Muscle layer of duodenum (tissue), 2 donors: ENCODE results near the gene ALKBH6.

Experiments
- H3K27ac ChIP-seq: one replicate; pipeline ENCODE4 v1.7.0; 2013; ENCODE audit warnings: mild to moderate bottlenecking, low read length
- H3K27me3 ChIP-seq: one replicate; pipeline ENCODE4 v1.7.0; 2013; ENCODE audit warnings: low read depth, mild to moderate bottlenecking, control low read depth, low read length
- H3K36me3 ChIP-seq, 2 donors: one replicate each; pipeline ENCODE4 v1.7.0; 2013; ENCODE audit warnings: low read length in 2 of 2, control low read depth in 1 of 2, mild to moderate bottlenecking in 1 of 2; ENCODE audit not compliant: insufficient read depth in 2 of 2, control insufficient read depth in 1 of 2
- H3K4me1 ChIP-seq, 2 donors: one replicate each; pipeline ENCODE4 v1.7.0; 2013; ENCODE audit warnings: low read length in 2 of 2, mild to moderate bottlenecking in 2 of 2, control low read depth in 1 of 2, moderate library complexity in 1 of 2; ENCODE audit not compliant: insufficient read depth in 2 of 2, control insufficient read depth in 1 of 2
- H3K4me3 ChIP-seq, 2 donors: one replicate each; pipeline ENCODE4 v1.7.0; 2013; ENCODE audit warnings: low read length in 2 of 2, low read depth in 1 of 2, mild to moderate bottlenecking in 1 of 2
- H3K9me3 ChIP-seq, 2 donors: one replicate each; pipeline ENCODE4 v1.7.0; 2013; ENCODE audit warnings: low read length in 2 of 2, control low read depth in 1 of 2, mild to moderate bottlenecking in 1 of 2; ENCODE audit not compliant: control insufficient read depth in 1 of 2
- donor health status: healthy.

Gene ALKBH6

DNA sequence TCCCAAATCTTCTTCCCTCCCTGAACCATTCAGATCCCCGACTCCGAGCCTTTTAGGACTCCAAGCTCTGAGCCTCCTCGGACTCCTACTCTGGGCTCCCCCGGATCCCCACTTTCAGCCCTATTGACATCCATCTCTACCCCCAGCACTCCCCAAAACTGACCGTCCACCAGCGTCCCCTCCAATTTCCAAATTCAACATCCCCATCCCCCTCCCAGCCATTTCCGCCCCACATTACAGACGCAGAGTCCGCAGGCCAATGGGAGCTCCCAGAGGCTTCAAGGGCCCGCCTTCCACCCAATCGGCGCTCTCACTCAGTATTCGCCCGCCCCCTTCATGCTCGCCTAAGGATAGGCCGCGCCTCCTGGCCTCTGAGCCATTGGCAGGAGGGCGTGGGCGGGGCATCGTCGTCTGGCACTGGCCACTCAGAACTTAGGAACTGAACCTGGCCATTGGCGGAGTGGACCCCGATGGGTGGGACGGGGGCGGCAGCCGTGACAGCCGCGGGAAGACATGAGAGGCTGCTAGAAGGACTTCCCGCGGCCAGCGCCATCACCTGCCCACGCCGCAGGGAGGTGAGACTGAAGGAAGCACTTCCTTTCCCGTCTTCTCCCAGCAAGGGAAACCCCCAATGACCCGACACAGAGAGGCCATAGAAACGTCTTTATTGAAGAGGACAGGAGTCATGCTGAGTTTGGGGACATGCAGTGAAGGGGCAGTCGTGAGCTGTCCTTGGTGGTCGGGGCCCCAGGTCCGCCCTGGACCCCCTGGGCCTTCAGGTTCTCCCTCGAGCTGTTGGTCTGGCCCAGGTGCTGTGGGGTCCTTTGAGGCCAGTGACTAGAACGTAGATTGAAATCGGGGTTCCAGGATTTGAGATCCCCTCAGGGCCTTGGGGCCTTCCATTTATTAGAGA is at the start of gene ALKBH6:
ALKBH6 (minus strand) TSS at position 202 of the 913 bp plus-strand sequence. CDS start 816 bp downstream, outside the sequence.
- H3K27me3 ChIP-seq: no peaks in the 10 kb centered on the region
- H3K9me3 ChIP-seq: no peaks in the 10 kb centered on the region
- H3K4me1 ChIP-seq: peaks cover 3 to 18% of the 10 kb centered on the region in 2 donors
- H3K27ac ChIP-seq: peak within 1 kb of the TSS; percentile 94
- peak within 1 kb of the TSS; percentile 82 to 87 for H3K4me3 ChIP-seq
- peaks cover 4 to 27% of the 10 kb centered on the region in 2 donors for H3K36me3 ChIP-seq

DNA sequence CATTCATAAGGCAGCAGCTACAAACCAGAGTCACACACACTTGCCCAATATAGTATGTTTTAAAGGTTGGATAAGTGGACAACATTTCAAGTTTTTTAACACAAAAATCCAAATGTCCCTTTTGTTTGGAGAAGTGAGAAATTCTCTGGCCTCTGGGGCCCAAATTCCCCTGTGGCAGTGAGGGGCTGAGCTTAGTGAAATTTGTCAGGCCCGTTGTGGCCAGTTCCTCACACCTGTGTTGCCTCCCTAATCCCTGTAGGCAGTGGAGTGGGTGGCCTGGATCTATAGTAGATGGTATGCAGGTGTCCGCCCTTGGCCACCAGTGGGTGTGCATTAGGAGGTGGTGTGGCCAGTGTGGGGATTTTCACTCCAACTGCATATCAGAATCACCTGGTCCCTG is 47.4 kb upstream of the ALKBH6 start:
- H3K36me3 ChIP-seq: no peaks in the 10 kb centered on the region
- no peak overlapping the region for H3K27ac ChIP-seq
- no peaks in the 10 kb centered on the region for H3K27me3 ChIP-seq
- H3K4me1 ChIP-seq: no peaks in the 10 kb centered on the region
- H3K9me3 ChIP-seq: no peaks in the 10 kb centered on the region
- H3K4me3 ChIP-seq: no peak overlapping the region

DNA sequence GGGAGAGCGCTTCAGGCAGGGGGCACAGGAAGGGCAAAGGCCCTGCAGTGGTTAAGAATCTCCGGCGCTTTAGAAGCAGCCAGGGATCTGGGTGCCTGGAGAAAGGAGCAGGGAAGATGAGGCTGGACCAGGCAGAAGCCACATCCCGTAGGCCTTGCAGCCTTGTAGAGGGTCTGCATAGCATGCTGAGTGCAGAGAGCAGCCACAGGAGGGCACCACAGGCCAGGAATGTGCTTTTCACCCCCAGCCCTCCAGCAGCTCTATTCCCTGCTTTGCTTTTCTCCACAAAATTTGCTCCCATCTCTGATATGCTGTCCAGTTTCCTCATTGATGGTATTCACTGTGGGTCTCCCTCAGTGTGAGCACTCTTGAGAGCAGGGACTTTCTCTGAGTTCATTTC is 46.4 kb upstream of the ALKBH6 start:
- Histone ChIP-seq H3K4me1 (peaks cover 0 to 1% of the 10 kb centered on the region in 2 donors), H3K9me3 (no peaks in the 10 kb centered on the region), H3K27me3 (no peaks in the 10 kb centered on the region), H3K4me3 (no peak overlapping the region), H3K27ac (no peak overlapping the region), H3K36me3 (no peaks in the 10 kb centered on the region)

DNA sequence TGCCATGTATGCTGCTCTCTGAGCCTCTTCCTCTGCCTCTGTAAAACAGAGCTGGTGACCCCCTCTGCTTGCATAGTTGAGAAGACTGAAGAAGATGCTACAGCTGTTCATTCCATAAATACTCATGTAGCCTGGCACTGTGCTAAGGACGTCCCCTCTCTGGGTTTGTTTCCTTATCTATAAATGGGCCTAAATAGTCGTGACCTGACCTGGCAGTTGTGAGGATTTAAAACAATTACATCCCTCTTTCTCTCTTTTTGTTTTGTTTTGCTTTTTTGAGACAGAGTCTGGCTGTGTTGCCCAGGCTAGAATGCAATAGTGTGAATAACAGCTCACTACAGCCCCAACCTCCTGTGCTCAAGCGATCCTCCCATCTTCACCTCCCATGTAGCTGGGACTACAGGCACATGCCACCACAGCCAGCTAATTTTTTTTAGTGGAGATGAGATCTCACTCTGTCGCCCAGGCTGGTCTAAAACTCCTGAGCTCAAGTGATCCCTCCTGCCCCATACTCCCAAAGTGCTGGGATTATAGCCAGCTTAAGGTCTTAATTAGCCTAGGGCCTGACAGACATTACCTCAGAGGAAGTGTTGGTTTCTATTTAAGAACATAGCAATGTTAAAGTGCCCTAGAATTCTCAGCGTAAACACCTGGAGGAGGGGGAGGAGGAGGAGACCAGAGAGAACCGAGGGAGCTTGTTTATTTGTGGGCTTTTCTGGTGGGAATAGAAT is 45.3 kb upstream of the ALKBH6 start:
- Histone ChIP-seq H3K27me3 (no peaks in the 10 kb centered on the region), H3K4me3 (no peak overlapping the region), H3K9me3 (no peaks in the 10 kb centered on the region), H3K27ac (no peak overlapping the region), H3K4me1 (peaks cover 0 to 6% of the 10 kb centered on the region in 2 donors), H3K36me3 (no peaks in the 10 kb centered on the region)

DNA sequence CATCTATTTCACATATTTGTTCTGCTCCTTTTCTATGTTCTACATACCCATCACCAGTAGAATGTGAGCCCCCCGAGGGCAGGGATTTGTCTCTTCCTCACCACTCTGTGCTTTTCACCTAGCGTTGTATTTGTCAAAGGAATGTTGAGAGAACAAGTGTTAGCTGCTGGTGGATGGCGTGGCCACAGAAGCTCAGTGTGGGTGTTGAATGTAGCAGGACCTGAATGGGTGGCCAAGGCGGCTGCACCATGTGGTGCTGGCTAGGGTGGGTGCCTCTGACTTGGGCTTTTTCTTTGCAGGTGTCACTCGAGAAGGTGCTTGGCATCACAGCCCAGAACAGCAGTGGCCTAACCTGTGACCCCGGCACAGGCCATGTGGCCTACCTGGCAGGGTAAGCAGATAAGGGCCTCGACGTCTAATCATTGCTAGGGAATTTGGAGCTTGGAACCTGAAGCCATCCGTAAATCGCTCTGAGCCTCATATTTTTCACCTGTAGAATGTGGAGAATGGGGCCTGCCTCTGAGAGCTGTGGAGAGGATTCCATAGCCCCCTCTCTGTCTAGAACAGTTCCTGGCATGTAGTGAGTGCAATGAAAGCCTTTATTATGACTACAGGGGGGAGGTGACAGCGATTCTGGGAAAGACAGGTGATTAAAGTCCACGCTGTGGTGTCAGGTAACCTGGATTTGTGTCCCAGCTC is 44.6 kb upstream of the ALKBH6 start:
- H3K27ac ChIP-seq: no peak overlapping the region
- H3K27me3 ChIP-seq: no peaks in the 10 kb centered on the region
- peaks cover 0 to 5% of the 10 kb centered on the region in 2 donors for H3K36me3 ChIP-seq
- H3K9me3 ChIP-seq: no peaks in the 10 kb centered on the region
- no peak overlapping the region for H3K4me3 ChIP-seq
- H3K4me1 ChIP-seq: peaks cover 0 to 6% of the 10 kb centered on the region in 2 donors

DNA sequence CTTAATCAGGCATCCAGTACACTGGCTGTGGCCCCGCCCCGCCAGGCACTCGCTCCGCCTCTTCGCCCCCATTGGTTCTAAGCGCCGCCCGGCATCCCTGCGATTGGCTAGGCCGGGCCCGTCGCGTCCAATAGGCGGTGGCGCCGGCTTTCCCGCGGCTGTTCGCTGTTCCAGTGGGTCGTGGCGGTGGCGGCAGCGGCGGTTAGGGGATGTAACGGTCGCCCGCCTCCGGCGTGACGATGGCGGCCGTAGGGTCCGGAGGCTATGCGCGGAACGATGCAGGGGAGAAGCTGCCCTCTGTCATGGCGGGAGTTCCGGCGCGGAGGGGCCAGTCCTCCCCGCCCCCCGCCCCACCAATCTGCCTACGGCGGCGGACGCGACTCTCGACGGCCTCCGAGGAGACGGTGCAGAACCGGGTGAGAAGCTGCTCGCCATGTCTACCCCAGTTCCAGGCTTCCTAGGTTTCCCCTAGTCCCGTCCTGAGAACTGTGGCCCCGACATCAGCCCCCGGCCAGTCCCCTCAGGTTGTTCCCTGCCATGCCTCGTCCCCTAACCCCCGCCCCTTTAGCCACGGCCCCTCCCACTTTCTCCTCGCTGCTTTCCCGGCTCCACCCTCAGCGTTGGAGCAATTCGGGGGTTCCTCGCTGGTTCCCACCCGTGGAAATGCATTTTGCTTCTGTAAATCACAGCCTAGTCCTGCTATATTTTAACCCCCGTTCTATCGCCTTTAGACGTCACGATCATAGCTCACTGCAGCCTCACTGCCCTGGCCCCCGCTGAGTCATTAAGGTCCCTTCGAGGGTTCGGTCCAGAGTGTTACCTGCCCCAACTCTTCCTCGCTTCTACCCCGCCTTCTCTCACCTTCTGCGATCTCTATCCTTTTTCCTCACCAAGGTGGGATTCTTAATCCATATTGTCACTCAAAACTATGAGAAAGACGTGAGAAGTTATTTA is 41.0 kb upstream of the ALKBH6 start, which contains the start of gene WDR62:
WDR62 (plus strand) TSS at position 165 of the 954 bp plus-strand sequence; CDS start at position 240, 75 bp downstream.
- Histone ChIP-seq H3K9me3 (no peaks in the 10 kb centered on the region), H3K4me3 (peak within 1 kb of the TSS; percentile 86 to 96), H3K27me3 (no peaks in the 10 kb centered on the region), H3K4me1 (peaks cover 0 to 12% of the 10 kb centered on the region in 2 donors), H3K36me3 (peaks cover 0 to 7% of the 10 kb centered on the region in 2 donors), H3K27ac (peak within 1 kb of the TSS; percentile 94)

DNA sequence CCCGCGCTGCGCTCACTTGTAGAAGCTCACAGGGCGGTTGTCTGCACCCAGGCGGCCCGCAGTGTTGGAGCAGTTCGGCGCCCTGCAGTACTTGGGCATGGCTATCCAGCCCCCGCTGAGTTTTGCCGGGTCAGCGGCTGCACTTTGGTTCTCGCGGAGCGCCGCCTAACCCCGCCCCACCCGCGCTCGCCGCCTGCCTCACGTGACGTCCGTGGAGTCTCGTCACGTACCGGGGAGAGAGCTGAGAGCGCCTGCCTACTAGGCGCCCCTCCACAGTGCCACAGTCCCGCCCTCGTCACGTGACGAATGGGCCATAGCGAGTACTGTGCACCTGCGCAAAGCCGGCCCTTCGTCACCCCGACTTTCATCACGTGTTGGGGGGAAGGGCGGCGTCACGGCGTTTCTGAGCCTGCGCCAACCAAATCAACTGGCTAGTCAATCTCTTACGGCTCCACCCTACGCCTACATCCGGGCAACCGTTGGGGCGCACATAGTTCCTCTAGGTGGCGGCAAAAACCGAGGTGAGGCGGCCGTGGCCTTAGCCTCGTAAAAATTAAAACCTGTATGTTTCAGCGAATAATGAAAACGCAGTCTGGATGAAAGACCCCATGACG is 40.2 kb upstream of the ALKBH6 start, which contains the start of gene THAP8:
THAP8 (minus strand) TSS at position 167 of the 614 bp plus-strand sequence; CDS start at position 99, 68 bp downstream.
- Histone ChIP-seq H3K27me3 (no peaks in the 10 kb centered on the region), H3K4me3 (peak within 1 kb of the TSS; percentile 86 to 96), H3K9me3 (no peaks in the 10 kb centered on the region), H3K27ac (peak within 1 kb of the TSS; percentile 94), H3K4me1 (peaks cover 0 to 12% of the 10 kb centered on the region in 2 donors), H3K36me3 (peaks cover 0 to 7% of the 10 kb centered on the region in 2 donors)

DNA sequence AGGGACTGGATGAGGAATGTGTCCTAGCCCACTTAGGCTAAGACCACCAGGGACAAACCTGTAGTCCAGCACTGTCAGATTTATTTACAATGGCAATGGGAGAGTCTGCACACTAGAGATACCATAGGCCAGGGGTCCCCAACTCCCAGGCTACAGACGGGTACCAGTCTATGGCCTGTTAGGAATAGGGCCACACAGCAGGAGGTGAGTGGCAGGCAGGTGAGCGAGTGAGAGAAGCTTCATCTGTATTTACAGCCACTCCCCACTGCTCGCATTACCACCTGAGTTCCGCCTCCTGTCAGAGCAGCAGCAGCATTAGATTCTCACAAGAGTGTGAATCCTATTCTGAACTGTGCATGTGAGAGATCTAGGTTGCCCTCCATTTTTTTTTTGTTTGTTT is 37.6 kb upstream of the ALKBH6 start:
- Histone ChIP-seq H3K27ac (no peak overlapping the region), H3K9me3 (no peaks in the 10 kb centered on the region), H3K36me3 (peaks cover 0 to 7% of the 10 kb centered on the region in 2 donors), H3K27me3 (no peaks in the 10 kb centered on the region), H3K4me1 (peaks cover 0 to 12% of the 10 kb centered on the region in 2 donors), H3K4me3 (no peak overlapping the region)

DNA sequence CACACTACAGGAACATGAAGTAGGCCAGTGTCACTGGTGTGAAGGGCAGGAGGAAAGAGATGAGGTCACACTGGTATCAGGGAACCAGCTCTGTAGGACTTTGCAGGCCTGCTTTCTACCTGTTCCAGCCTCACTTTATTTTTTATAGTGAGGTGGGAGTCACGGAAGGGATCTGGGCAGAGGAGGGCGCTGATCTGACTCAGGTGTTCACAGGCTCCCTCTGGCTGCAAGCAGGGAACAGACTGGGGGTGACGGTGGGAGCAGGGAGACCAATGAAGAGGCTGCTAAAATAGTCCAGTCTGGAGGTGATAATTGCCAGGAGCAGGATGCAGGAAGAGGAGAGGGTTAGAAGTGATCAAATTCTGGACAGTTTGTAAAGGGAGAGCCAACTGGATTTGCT is 37.2 kb upstream of the ALKBH6 start:
- Histone ChIP-seq H3K9me3 (no peaks in the 10 kb centered on the region), H3K4me1 (peaks cover 0 to 12% of the 10 kb centered on the region in 2 donors), H3K27me3 (no peaks in the 10 kb centered on the region), H3K27ac (no peak overlapping the region), H3K36me3 (peaks cover 0 to 7% of the 10 kb centered on the region in 2 donors), H3K4me3 (no peak overlapping the region)
